DOHH2 (cell line): ENCODE results near the gene RNF130.

Experiments
- H3F3A ChIP-seq: fragments of 200-600 bp; sonication (generic), shearing (Covaris generic); 2 replicates; pipeline ENCODE4 v1.6.0; 2016; ENCODE audit warnings: antibody characterized with exemption, mild to moderate bottlenecking; ENCODE audit not compliant: control insufficient read depth, insufficient read depth
- H3K27ac ChIP-seq: fragments of 200-600 bp; sonication (generic); 2 replicates; pipeline ENCODE4 v1.5.1; 2014; ENCODE audit warnings: low read depth, mild to moderate bottlenecking, low read length, moderate library complexity
- H3K27me3 ChIP-seq: fragments of 200-600 bp; sonication (generic); 2 replicates; pipeline ENCODE4 v1.6.1; 2014; ENCODE audit warnings: mild to moderate bottlenecking, low read length, mixed read lengths; ENCODE audit not compliant: control insufficient read depth
- H3K36me3 ChIP-seq: fragments of 200-600 bp; sonication (generic); 2 replicates; pipeline ENCODE4 v1.6.1; 2014; ENCODE audit warnings: mild to moderate bottlenecking, low read length, moderate library complexity, mixed read lengths; ENCODE audit not compliant: control insufficient read depth
- H3K4me1 ChIP-seq: fragments of 200-600 bp; sonication (generic); 2 replicates; pipeline ENCODE4 v1.6.1; 2014; ENCODE audit warnings: mild to moderate bottlenecking, low read length, mixed read lengths; ENCODE audit not compliant: control insufficient read depth
- H3K4me2 ChIP-seq: fragments of 200-600 bp; sonication (generic); 2 replicates; pipeline ENCODE4 v1.6.0; 2014; ENCODE audit warnings: mild to moderate bottlenecking, low read length, moderate library complexity
- H3K4me3 ChIP-seq: fragments of 200-600 bp; sonication (generic); 2 replicates; pipeline ENCODE4 v1.5.1; 2014; ENCODE audit warnings: mild to moderate bottlenecking, low read length, mixed read lengths
- H3K79me2 ChIP-seq: fragments of 200-600 bp; sonication (generic); 2 replicates; pipeline ENCODE4 v1.6.1; 2014; ENCODE audit warnings: mild to moderate bottlenecking, low read length, mixed read lengths; ENCODE audit not compliant: control insufficient read depth
- H3K9me2 ChIP-seq: fragments of 200-600 bp; sonication (generic); replicated peaks from 2 replicates; pipeline ENCODE4 v1.6.1; 2014; ENCODE audit warnings: mild to moderate bottlenecking, low read length, mixed read lengths; ENCODE audit not compliant: control insufficient read depth
- H3K9me3 ChIP-seq: fragments of 200-600 bp; sonication (generic); 2 replicates; pipeline ENCODE4 v1.6.1; 2014; ENCODE audit warnings: antibody characterized with exemption, low read length, mixed read lengths; ENCODE audit not compliant: control insufficient read depth, insufficient read depth
- H4K20me1 ChIP-seq: fragments of 200-600 bp; sonication (generic); 2 replicates; pipeline ENCODE4 v1.6.0; 2014; ENCODE audit warnings: low read depth, mild to moderate bottlenecking, antibody characterized with exemption, low read length, moderate library complexity; ENCODE audit not compliant: control insufficient read depth, insufficient read depth
- EZH2phosphoT487 ChIP-seq: fragments of 200-600 bp; sonication (generic); IDR thresholded peaks from 2 replicates; pipeline ENCODE4 v1.6.1; 2017; ENCODE audit warnings: borderline replicate concordance, mild to moderate bottlenecking, antibody characterized with exemption, low read length, moderate library complexity, mixed read lengths
- TF ChIP-seq, protein P1 (sequence below): fragments of 200-600 bp; sonication (generic); IDR thresholded peaks from one replicate; pipeline ENCODE4 v1.5.1; 2014; ENCODE audit warnings: antibody characterized with exemption, mild to moderate bottlenecking, low read depth, low read length; ENCODE audit not compliant: poor library complexity, severe bottlenecking

The RNF130 gene

DNA sequence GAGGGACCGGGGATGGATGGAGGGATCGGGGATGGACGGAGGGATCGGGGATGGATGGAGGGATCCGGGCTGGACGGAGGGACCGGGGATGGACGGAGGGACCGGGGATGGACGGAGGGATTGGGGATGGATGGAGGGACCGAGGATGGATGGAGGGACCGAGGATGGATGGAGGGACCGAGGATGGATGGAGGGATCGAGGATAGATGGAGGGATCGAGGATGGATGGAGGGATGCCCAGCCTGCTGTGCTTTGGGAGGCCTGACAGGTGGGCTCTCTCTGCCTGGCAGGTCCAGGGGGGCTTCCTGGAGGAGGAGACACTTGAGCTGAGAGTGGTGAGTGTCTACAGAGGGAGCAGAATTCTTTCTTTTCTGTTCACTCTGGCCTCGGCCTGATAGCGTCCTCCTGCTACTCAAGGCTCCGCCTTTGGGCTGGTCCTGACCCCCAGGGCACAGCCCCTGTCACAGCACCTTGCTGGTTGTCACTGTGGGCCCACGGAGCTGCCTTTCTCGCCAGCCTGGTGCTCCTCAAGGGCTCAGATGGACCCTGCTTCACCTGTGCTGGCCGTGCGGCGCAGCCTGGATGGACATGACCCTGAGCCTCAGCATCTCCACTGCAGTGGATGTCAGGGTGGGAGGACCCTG is 42.2 kb upstream of the RNF130 start:
- Histone ChIP-seq H4K20me1 (no peaks in the 10 kb centered on the region), H3K36me3 (no peaks in the 10 kb centered on the region), H3K4me1 (no peaks in the 10 kb centered on the region), H3K27me3 (no peaks in the 10 kb centered on the region), H3F3A (no peaks in the 10 kb centered on the region), H3K27ac (no peak overlapping the region), H3K9me2 (no peaks in the 10 kb centered on the region), H3K79me2 (no peaks in the 10 kb centered on the region), H3K4me2 (no peak overlapping the region), H3K4me3 (no peak overlapping the region), H3K9me3 (no peaks in the 10 kb centered on the region)
- TF ChIP-seq, protein P1, sequence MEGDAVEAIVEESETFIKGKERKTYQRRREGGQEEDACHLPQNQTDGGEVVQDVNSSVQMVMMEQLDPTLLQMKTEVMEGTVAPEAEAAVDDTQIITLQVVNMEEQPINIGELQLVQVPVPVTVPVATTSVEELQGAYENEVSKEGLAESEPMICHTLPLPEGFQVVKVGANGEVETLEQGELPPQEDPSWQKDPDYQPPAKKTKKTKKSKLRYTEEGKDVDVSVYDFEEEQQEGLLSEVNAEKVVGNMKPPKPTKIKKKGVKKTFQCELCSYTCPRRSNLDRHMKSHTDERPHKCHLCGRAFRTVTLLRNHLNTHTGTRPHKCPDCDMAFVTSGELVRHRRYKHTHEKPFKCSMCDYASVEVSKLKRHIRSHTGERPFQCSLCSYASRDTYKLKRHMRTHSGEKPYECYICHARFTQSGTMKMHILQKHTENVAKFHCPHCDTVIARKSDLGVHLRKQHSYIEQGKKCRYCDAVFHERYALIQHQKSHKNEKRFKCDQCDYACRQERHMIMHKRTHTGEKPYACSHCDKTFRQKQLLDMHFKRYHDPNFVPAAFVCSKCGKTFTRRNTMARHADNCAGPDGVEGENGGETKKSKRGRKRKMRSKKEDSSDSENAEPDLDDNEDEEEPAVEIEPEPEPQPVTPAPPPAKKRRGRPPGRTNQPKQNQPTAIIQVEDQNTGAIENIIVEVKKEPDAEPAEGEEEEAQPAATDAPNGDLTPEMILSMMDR, result no peak
- no peak for TF ChIP-seq EZH2phosphoT487

DNA sequence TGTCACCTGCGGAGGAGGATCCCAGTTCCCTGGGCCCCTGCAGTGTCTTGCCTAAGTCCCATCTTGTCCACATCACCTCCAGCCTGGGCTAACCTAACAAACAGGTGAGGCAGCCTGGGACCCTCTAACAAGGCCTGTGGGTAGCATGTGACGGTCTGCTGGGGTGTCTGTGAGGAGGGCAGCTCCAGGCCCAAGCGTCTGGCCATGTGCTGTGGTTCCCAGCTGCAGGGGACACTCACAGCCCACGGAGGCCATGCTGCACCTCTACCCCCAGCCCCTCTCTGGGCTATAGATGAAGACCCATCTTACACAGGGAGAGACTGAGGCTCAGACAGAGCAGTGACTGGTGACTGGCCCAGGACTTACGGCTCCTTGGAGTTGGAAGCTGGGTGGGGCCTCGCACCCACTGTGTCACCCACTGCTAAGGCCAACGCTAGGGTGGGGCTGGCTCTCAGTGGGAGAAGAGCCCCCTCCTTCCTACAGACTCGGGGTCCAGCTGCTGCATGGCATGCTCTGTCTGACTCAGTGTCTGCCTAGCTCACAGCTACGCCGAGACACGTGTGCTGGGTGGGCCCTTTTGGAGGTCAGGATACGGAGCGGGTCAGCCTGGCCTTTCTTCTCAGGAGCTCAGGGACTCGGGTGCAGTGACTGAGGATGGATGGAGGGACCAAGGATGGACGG is 40.8 kb upstream of the RNF130 start:
- TF ChIP-seq, protein P1, result no peak
- TF ChIP-seq EZH2phosphoT487, result no peak
- H3K27ac ChIP-seq, result no peak overlapping the region
- no peak overlapping the region for H3K4me3 ChIP-seq
- H3K27me3 ChIP-seq, result no peaks in the 10 kb centered on the region
- no peaks in the 10 kb centered on the region for H3K9me3 ChIP-seq
- H3K36me3 ChIP-seq, result no peaks in the 10 kb centered on the region
- H3K79me2 ChIP-seq, result no peaks in the 10 kb centered on the region
- H3K4me1 ChIP-seq, result no peaks in the 10 kb centered on the region
- no peaks in the 10 kb centered on the region for H3F3A ChIP-seq
- no peaks in the 10 kb centered on the region for H4K20me1 ChIP-seq
- H3K4me2 ChIP-seq, result no peak overlapping the region
- H3K9me2 ChIP-seq, result no peaks in the 10 kb centered on the region

DNA sequence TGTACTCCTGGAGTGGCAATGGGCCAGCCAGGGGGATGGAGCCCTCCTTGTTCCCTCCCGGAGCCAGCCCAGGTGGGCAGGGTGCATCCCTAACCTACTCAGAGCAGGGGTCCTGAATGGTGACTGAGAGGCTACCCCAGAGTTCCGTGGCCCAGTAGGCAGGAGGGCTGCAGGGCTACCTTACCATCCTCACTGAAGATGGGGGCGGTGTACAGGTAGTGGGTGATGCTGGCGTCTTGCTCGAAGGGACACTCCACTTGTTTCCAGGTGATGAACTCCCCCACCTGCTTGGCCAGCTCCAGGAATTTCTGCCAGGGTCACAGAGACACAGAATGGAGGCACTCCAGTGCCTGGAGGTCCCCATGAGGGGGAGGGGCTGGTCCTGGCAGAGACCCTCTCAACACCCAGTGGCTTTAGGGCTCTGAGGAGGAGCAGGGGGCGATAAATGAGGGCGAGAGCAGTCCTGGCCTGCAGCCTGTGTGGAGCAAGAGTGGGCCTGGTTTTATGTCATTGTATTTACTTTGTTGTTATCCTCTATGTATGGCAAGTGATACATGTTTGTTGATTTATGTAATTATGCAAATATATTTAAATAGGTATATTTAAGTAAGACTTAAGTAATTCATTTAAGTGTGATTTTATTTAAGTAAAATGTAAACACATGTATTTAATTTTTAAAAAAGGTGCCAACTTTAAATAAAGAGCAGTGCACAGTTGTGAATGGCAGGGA is 39.9 kb upstream of the RNF130 start:
- Histone ChIP-seq H3K4me3 (no peak overlapping the region), H3K4me2 (no peak overlapping the region), H3K4me1 (no peaks in the 10 kb centered on the region), H3K9me2 (no peaks in the 10 kb centered on the region), H3F3A (no peaks in the 10 kb centered on the region), H3K27ac (no peak overlapping the region), H3K9me3 (peaks cover 4% of the 10 kb centered on the region), H3K36me3 (no peaks in the 10 kb centered on the region), H3K27me3 (no peaks in the 10 kb centered on the region), H4K20me1 (no peaks in the 10 kb centered on the region), H3K79me2 (no peaks in the 10 kb centered on the region)
- TF ChIP-seq, protein P1, result no peak
- no peak for TF ChIP-seq EZH2phosphoT487
